H1 (cell line): ENCODE measurements around the gene SESN1. TPM values are rescaled to one million over a fixed set of nuclear protein-coding genes. Genes with fewer than 3 reads are reported as not detected.
A peak's percentile ranks its signal among the peaks of the same experiment; 100 is the strongest.

Experiments
- CTCF ChIA-PET: fragments of 300-600 bp; sonication (Branson Sonifier 250); formaldehyde crosslinking; loops from one replicate; lab custom pipeline; 2021; ENCODE audit not compliant: partially characterized antibody; lab: Charles Lee
- POLR2A ChIA-PET: fragments of 300-600 bp; sonication (Branson Sonifier 250); formaldehyde crosslinking; loops from one replicate; lab custom pipeline; 2021; ENCODE audit warnings: inconsistent platforms; ENCODE audit not compliant: partially characterized antibody; lab: Charles Lee
- DNase-seq, 2 experiments: peaks; one replicate each; pipeline versions ENCODE4 v3.0.0 to v3.0.0-alpha.2; 2010 to 2022; ENCODE audit warnings: low spot score in 2 of 2, low read depth in 1 of 2, mixed read lengths in 1 of 2
- FAIRE-seq: peaks from 2 replicates; lab custom pipeline; 2011; peaks lifted over from hg19 to GRCh38; lab: Jason Lieb, UNC
- H2AFZ ChIP-seq: 2 replicates; pipeline ENCODE4 v1.8.1; 2012; ENCODE audit warnings: low read length, inconsistent platforms
- H2AK5ac ChIP-seq: 2 replicates; pipeline ENCODE4 v1.6.1; 2013; ENCODE audit warnings: low read depth, low read length
- H2BK120ac ChIP-seq: replicated peaks from 2 replicates; pipeline ENCODE3; 2013; ENCODE audit warnings: low read depth, low read length, inconsistent platforms
- H2BK12ac ChIP-seq: 2 replicates; pipeline ENCODE4 v1.6.1; 2013; ENCODE audit warnings: low read depth, low read length
- H2BK15ac ChIP-seq: 2 replicates; pipeline ENCODE4 v1.6.1; 2013; ENCODE audit warnings: low read length
- H2BK20ac ChIP-seq: 2 replicates; pipeline ENCODE4 v1.6.1; 2013; ENCODE audit warnings: low read length
- H2BK5ac ChIP-seq: 2 replicates; pipeline ENCODE4 v1.6.1; 2013; ENCODE audit warnings: low read depth, low read length
- H3K14ac ChIP-seq: 2 replicates; pipeline ENCODE4 v1.6.1; 2013; ENCODE audit warnings: inconsistent platforms; ENCODE audit not compliant: insufficient read length
- H3K18ac ChIP-seq: 2 replicates; pipeline ENCODE4 v1.6.1; 2013; ENCODE audit warnings: low read length; ENCODE audit errors: extremely low read depth
- H3K23ac ChIP-seq: 2 replicates; pipeline ENCODE4 v1.6.1; 2013; ENCODE audit warnings: inconsistent platforms; ENCODE audit not compliant: insufficient read length
- H3K23me2 ChIP-seq: 2 replicates; pipeline ENCODE4 v1.6.1; 2013; ENCODE audit warnings: low read depth, low read length
- H3K27ac ChIP-seq: 2 replicates; pipeline ENCODE4 v1.6.1; 2011; ENCODE audit warnings: low read depth, low read length, inconsistent platforms
- H3K27me3 ChIP-seq, 4 experiments: replicated peaks in 1 of 4; 1 replicate in 1 of 4; 2 replicates in 3 of 4; pipeline versions ENCODE4 v1.6.1 to v1.8.1; 2011 to 2013; ENCODE audit warnings: low read length in 3 of 4, mild to moderate bottlenecking in 3 of 4, inconsistent platforms in 2 of 4, mixed read lengths in 2 of 4, moderate library complexity in 1 of 4; ENCODE audit not compliant: control insufficient read depth in 3 of 4, insufficient read depth in 3 of 4; ENCODE audit errors: extremely low read depth in 1 of 4
- H3K36me3 ChIP-seq, 4 experiments: 2 replicates each; pipeline versions ENCODE4 v1.6.1 to v1.8.1; 2011 to 2013; ENCODE audit warnings: mild to moderate bottlenecking in 4 of 4, low read length in 3 of 4, moderate library complexity in 2 of 4, control low read depth in 1 of 4, inconsistent platforms in 1 of 4; ENCODE audit not compliant: insufficient read depth in 4 of 4, control insufficient read depth in 2 of 4
- H3K4ac ChIP-seq: replicated peaks from 2 replicates; pipeline ENCODE3; 2013; ENCODE audit warnings: low read length, low read depth, mixed read lengths, inconsistent platforms; ENCODE audit not compliant: insufficient read length
- H3K4me1 ChIP-seq, 4 experiments: replicated peaks in 1 of 4; 1 replicate in 1 of 4; 2 replicates in 3 of 4; pipeline versions ENCODE4 v1.6.1 to v1.8.1; 2011 to 2013; ENCODE audit warnings: low read length in 3 of 4, inconsistent platforms in 2 of 4, mixed read lengths in 1 of 4; ENCODE audit not compliant: insufficient read depth in 4 of 4, control insufficient read depth in 3 of 4
- H3K4me2 ChIP-seq, 2 experiments: 2 replicates each; pipeline versions ENCODE4 v1.6.1 to v1.8.1; 2011 to 2013; ENCODE audit warnings: low read depth in 2 of 2, low read length in 2 of 2, control low read depth in 1 of 2, inconsistent platforms in 1 of 2, mild to moderate bottlenecking in 1 of 2; ENCODE audit not compliant: insufficient read depth in 1 of 2
- H3K4me3 ChIP-seq, 4 experiments: fragments of 200-600, 300-600 bp in 1 of 4; sonication (generic), shearing (Covaris generic), sonication (Bioruptor Twin) in 1 of 4; 2 replicates each; pipeline versions ENCODE4 v1.5.1 to v1.8.1; 2011 to 2016; ENCODE audit warnings: low read length in 4 of 4, low read depth in 3 of 4, control low read depth in 2 of 4, inconsistent platforms in 2 of 4, mild to moderate bottlenecking in 2 of 4, mixed read lengths in 1 of 4, moderate library complexity in 1 of 4; ENCODE audit not compliant: insufficient read depth in 2 of 4; ENCODE audit errors: extremely low read depth in 1 of 4
- H3K56ac ChIP-seq: replicated peaks from 2 replicates; pipeline ENCODE3; 2013; ENCODE audit warnings: low read depth, mild to moderate bottlenecking, mixed read lengths, low read length, inconsistent platforms; ENCODE audit not compliant: insufficient read length
- H3K79me1 ChIP-seq: 2 replicates; pipeline ENCODE4 v1.6.1; 2013; ENCODE audit warnings: low read depth, low read length, control low read depth
- H3K79me2 ChIP-seq, 2 experiments: 2 replicates each; pipeline versions ENCODE4 v1.6.1 to v1.8.1; 2012 to 2013; ENCODE audit warnings: low read length in 2 of 2, mild to moderate bottlenecking in 2 of 2, inconsistent platforms in 1 of 2; ENCODE audit not compliant: insufficient read depth in 2 of 2, control insufficient read depth in 1 of 2
- H3K9ac ChIP-seq, 4 experiments: replicated peaks in 1 of 4; 1 replicate in 1 of 4; 2 replicates in 3 of 4; pipeline versions ENCODE4 v1.6.1 to v1.8.1; 2011 to 2013; ENCODE audit warnings: low read depth in 3 of 4, low read length in 3 of 4, control low read depth in 2 of 4, mild to moderate bottlenecking in 2 of 4, moderate library complexity in 2 of 4, inconsistent platforms in 1 of 4; ENCODE audit errors: extremely low read depth in 1 of 4
- H3K9me3 ChIP-seq, 2 experiments: 2 replicates each; pipeline versions ENCODE4 v1.6.1 to v1.8.1; 2012 to 2013; ENCODE audit warnings: mild to moderate bottlenecking in 2 of 2, moderate library complexity in 2 of 2, control low read depth in 1 of 2, inconsistent platforms in 1 of 2, low read depth in 1 of 2, low read length in 1 of 2, mixed read lengths in 1 of 2; ENCODE audit not compliant: insufficient read depth in 2 of 2
- H4K20me1 ChIP-seq, 2 experiments: replicated peaks in 1 of 2; 2 replicates each; pipeline versions ENCODE3 to v1.8.1; 2011 to 2013; ENCODE audit warnings: inconsistent platforms in 2 of 2, low read length in 2 of 2, mild to moderate bottlenecking in 1 of 2; ENCODE audit not compliant: insufficient read depth in 2 of 2, control insufficient read depth in 1 of 2
- H4K5ac ChIP-seq: 2 replicates; pipeline ENCODE4 v1.6.1; 2013; ENCODE audit warnings: low read length, low read depth, mixed read lengths, inconsistent platforms; ENCODE audit not compliant: insufficient read length
- H4K8ac ChIP-seq: 2 replicates; pipeline ENCODE4 v1.8.0; 2013; ENCODE audit warnings: mild to moderate bottlenecking, moderate library complexity, low read length, inconsistent platforms; ENCODE audit not compliant: insufficient read depth; ENCODE audit errors: extremely low read depth
- H4K91ac ChIP-seq: replicated peaks from 2 replicates; pipeline ENCODE3; 2013; ENCODE audit warnings: low read length, mixed read lengths, inconsistent platforms; ENCODE audit not compliant: insufficient read length
- NANOG ChIP-seq: IDR thresholded peaks from 2 replicates; pipeline ENCODE4 v1.6.1; 2011; ENCODE audit warnings: low read length, low read depth, mild to moderate bottlenecking, inconsistent platforms; ENCODE audit not compliant: insufficient read depth, poor library complexity, severe bottlenecking
- POLR2A ChIP-seq, 2 experiments: IDR thresholded peaks; 1 replicate in 1 of 2; 2 replicates in 1 of 2; pipeline ENCODE4 v1.6.1; 2011; ENCODE audit warnings: low read depth in 2 of 2, low read length in 2 of 2, mild to moderate bottlenecking in 2 of 2; ENCODE audit errors: control extremely low read depth in 1 of 2
- SUZ12 ChIP-seq: fragments of 200-600 bp; sonication (generic); IDR thresholded peaks from 2 replicates; pipeline ENCODE4 v1.6.1; 2012; ENCODE audit warnings: mild to moderate bottlenecking, inconsistent platforms, low read length, moderate library complexity, mixed read lengths
- TAF1 ChIP-seq: IDR thresholded peaks from 2 replicates; pipeline ENCODE4 v1.6.1; 2011; ENCODE audit warnings: mild to moderate bottlenecking, low read depth, low read length
- WGBS, 2 experiments: shearing (Covaris generic) in 1 of 2; methylation state at CpG; one replicate each; pipeline versions ENCODE4 v1.1.6 to v1.1.7; 2013 to 2015; ENCODE audit warnings: low lambda C conversion rate in 2 of 2, mixed read lengths in 2 of 2, inconsistent platforms in 1 of 2, low coverage in 1 of 2, missing lambda C conversion rate in 1 of 2; ENCODE audit not compliant: insufficient replicate concordance in 2 of 2, insufficient coverage in 1 of 2, insufficient read length in 1 of 2; ENCODE audit errors: extremely low coverage in 1 of 2, missing lambda C conversion rate in 1 of 2; 5-methylcytosine and 5-hydroxymethylcytosine counted together
- polyA plus RNA-seq, 7 experiments: library from polyadenylated mRNA; depleted of rRNA in 3 of 7; stranded (reverse) in 5 of 7; unstranded in 2 of 7; fragments of >200 nt in 5 of 7; fragments of 200-250 nt in 2 of 7; gene quantifications; 1 replicate in 5 of 7; 2 replicates in 1 of 7; 4 replicates in 1 of 7; pipeline versions ENCODE4 v1.2.1 to v1.2.3, GENCODE V29; 2011 to 2013; ENCODE audit warnings: missing spikeins in 2 of 7, mixed read lengths in 2 of 7
- total RNA-seq: library from RNA; stranded (reverse); fragmentation: NEBNext Ultra II Directional; extraction: Animal tissue kit (Norgen Biotek cat#: 25700); gene quantifications from 2 replicates; pipeline ENCODE4 v1.2.1, GENCODE V29; 2021
- TF ChIP-seq, protein P1 (sequence below), 3 experiments: IDR thresholded peaks; 1 replicate in 2 of 3; 2 replicates in 1 of 3; pipeline versions ENCODE4 v1.5.1 to v1.6.1; 2011; ENCODE audit warnings: low read length in 3 of 3, mild to moderate bottlenecking in 3 of 3, inconsistent platforms in 2 of 3, low read depth in 1 of 3, moderate library complexity in 1 of 3; ENCODE audit not compliant: insufficient read depth in 1 of 3; ENCODE audit errors: control extremely low read depth in 1 of 3

Gene SESN1
- total and polyA plus RNA-seq, 2 of the 8 experiments (the other 6 are each of a cell fraction or from before 2014, with no cell fraction given), result 12.8 to 15.6 TPM

DNA sequence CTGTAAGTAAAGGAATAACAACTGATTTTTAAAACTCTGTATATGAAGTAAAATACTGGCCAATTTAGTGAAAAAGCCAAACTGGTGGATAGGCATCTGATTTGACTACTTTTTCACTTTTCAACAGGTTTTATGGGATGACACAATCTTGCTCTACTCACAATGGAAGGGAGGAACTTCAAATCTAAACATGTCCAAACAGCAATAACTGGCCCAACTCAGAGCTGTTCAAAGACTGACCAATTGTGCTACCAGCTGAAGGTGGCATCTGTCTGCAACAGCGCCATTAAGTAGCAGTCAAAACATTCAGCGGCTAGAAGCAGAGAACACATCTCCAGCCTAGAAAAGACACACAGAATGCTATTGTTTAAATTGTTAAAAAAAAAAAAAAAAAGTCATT, 44.6 kb downstream of the SESN1 start:
- Histone ChIP-seq H2AFZ (no peak overlapping the region), H3K9ac (0 out of 7 replicates have a peak overlapping the region, but pooled peaks of 1 of the 4 experiments have one; percentile 3), H3K27me3 (no peaks in the 10 kb centered on the region), H2AK5ac (no peak overlapping the region), H4K91ac (no peak overlapping the region), H3K56ac (no peak overlapping the region), H2BK20ac (no peak overlapping the region), H4K20me1 (no peaks in the 10 kb centered on the region), H2BK15ac (no peak overlapping the region), H2BK120ac (no peak overlapping the region), H3K4me2 (no peak overlapping the region), H3K9me3 (no peaks in the 10 kb centered on the region; a peak in 1 of 4 replicates), H2BK5ac (no peak overlapping the region), H3K23me2 (no peaks in the 10 kb centered on the region; the same call in 1 of the 2 replicates), H3K36me3 (no peaks in the 10 kb centered on the region), H3K27ac (no peak overlapping the region), H3K4me3 (no peak overlapping the region), H3K4ac (no peak overlapping the region), H4K8ac (no peak overlapping the region), H3K18ac (no peak overlapping the region), H2BK12ac (no peak overlapping the region), H3K79me2 (no peaks in the 10 kb centered on the region), H4K5ac (no peak overlapping the region), H3K4me1 (peaks cover 0 to 5% (median 3%) of the 10 kb centered on the region in 4 experiments; a peak in 4 of 7 replicates), H3K79me1 (no peaks in the 10 kb centered on the region), H3K14ac (no peak overlapping the region), H3K23ac (no peak overlapping the region)
- ChIA-PET CTCF (interaction anchor here (0.6 to 1.3 kb wide), 6 partner anchors 15 to 520 kb away, joined by 3 to 6 read pairs (median 3); no protein-coding TSS in a partner anchor), POLR2A (no interaction called here)
- FAIRE-seq (no peak), DNase-seq (no peak)
- 92% methylated on average over 2 of the region's 2 CpGs; no CpG with 5 or more reads in 1 of the 2 experiments for WGBS, 2 experiments
- TF ChIP-seq NANOG (no peak), TAF1 (no peak), SUZ12 (no peak), POLR2A (IDR thresholded peaks at IDR 0.05; ENCODE audit: control extremely low read depth in 1 of 2, low read depth in 2 of 2, low read length in 2 of 2) (no peak)
- TF ChIP-seq, protein P1, sequence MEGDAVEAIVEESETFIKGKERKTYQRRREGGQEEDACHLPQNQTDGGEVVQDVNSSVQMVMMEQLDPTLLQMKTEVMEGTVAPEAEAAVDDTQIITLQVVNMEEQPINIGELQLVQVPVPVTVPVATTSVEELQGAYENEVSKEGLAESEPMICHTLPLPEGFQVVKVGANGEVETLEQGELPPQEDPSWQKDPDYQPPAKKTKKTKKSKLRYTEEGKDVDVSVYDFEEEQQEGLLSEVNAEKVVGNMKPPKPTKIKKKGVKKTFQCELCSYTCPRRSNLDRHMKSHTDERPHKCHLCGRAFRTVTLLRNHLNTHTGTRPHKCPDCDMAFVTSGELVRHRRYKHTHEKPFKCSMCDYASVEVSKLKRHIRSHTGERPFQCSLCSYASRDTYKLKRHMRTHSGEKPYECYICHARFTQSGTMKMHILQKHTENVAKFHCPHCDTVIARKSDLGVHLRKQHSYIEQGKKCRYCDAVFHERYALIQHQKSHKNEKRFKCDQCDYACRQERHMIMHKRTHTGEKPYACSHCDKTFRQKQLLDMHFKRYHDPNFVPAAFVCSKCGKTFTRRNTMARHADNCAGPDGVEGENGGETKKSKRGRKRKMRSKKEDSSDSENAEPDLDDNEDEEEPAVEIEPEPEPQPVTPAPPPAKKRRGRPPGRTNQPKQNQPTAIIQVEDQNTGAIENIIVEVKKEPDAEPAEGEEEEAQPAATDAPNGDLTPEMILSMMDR (IDR thresholded peaks at IDR 0.05; ENCODE audit: control extremely low read depth in 1 of 3, insufficient read depth in 1 of 3, low read depth in 1 of 3, low read length in 3 of 3), result no peak
